DMS79 treated with DMSO at 0.1 percent for 48 hours (cell line): ENCODE data around the gene MAP3K12.
A peak's percentile ranks its signal among the peaks of the same experiment; 100 is the strongest.
"Not testable (repeated sequence)": the region's sequence is repeated elsewhere in the genome, so short reads cannot be mapped to it uniquely, and the experiment has no call there.

ENCODE experiments used
- DNase-seq: peaks from one replicate; lab custom pipeline; 2025; lab: John Stamatoyannopoulos, UW

The MAP3K12 gene

GRCh38 chr12:53466640-53467039 lies 32.6 kb downstream of the MAP3K12 start:
- no peak for DNase-seq

- no peak for DNase-seq
Observed at GRCh38 chr12:53465679-53466078, 33.6 kb downstream of the MAP3K12 start.

GRCh38 chr12:53464685-53465418 lies 34.4 kb downstream of the MAP3K12 start:
- no peak for DNase-seq

- DNase-seq, result no peak
Observed at GRCh38 chr12:53463802-53464560, 35.3 kb downstream of the MAP3K12 start.

GRCh38 chr12:53462935-53463334 lies 36.3 kb downstream of the MAP3K12 start:
- DNase-seq, result no peak

GRCh38 chr12:53461591-53461990 lies 37.7 kb downstream of the MAP3K12 start:
- DNase-seq, result no peak

- no peak for DNase-seq
Observed at GRCh38 chr12:53461059-53461458, 38.2 kb downstream of the MAP3K12 start.

- no peak for DNase-seq
Observed at GRCh38 chr12:53459097-53459496, 40.2 kb downstream of the MAP3K12 start.

GRCh38 chr12:53456654-53457366 lies 42.4 kb downstream of the MAP3K12 start:
- DNase-seq, result no peak

- DNase-seq, result no peak
Observed at GRCh38 chr12:53454707-53455106, 44.6 kb downstream of the MAP3K12 start.

GRCh38 chr12:53453953-53454640 lies 45.2 kb downstream of the MAP3K12 start:
- DNase-seq, result no peak

GRCh38 chr12:53452159-53453077 lies 46.8 kb downstream of the MAP3K12 start:
- no peak for DNase-seq

GRCh38 chr12:53451661-53452158 lies 47.5 kb downstream of the MAP3K12 start, which contains the start of gene PCBP2:
PCBP2 (plus strand) TSS chr12:53452102; CDS start chr12:53454801, 2,699 bp downstream.
- peak; percentile 91 for DNase-seq

- DNase-seq, result no peak
Observed at GRCh38 chr12:53450936-53451335, 48.3 kb downstream of the MAP3K12 start.

- DNase-seq, result not testable (repeated sequence)
Observed at GRCh38 chr12:53444593-53445325, 54.5 kb downstream of the MAP3K12 start.

- DNase-seq, result no peak
Observed at GRCh38 chr12:53443955-53444354, 55.3 kb downstream of the MAP3K12 start.

- DNase-seq, result peak; percentile 88
Observed at GRCh38 chr12:53441040-53441833, 58.0 kb downstream of the MAP3K12 start, which contains the start of gene PRR13. PRR13 (plus strand) TSS chr12:53441734; CDS start chr12:53442715, 981 bp downstream.

GRCh38 chr12:53439582-53439981 lies 59.7 kb downstream of the MAP3K12 start:
- not testable (repeated sequence) for DNase-seq

- DNase-seq, result not testable (repeated sequence)
Observed at GRCh38 chr12:53435326-53435725, 63.9 kb downstream of the MAP3K12 start.
